Hepatocyte (in vitro differentiated cells): Measurements from ENCODE around the gene C14orf93. TPM values are rescaled to one million over a fixed set of nuclear protein-coding genes. Genes with fewer than 3 reads are reported as not detected.

Experiments
- DNase-seq: peaks from one replicate; pipeline ENCODE4 v3.0.0-alpha.2; 2016; ENCODE audit warnings: low spot score
- H2AFZ ChIP-seq: fragments of 200-600 bp; sonication (generic); 2 replicates; pipeline ENCODE4 v1.6.0; 2016; ENCODE audit warnings: antibody characterized with exemption, mild to moderate bottlenecking
- H3K27ac ChIP-seq: fragments of 200-600 bp; sonication (generic); 2 replicates; pipeline ENCODE4 v1.5.1; 2016; ENCODE audit warnings: mild to moderate bottlenecking
- H3K27me3 ChIP-seq: fragments of 200-600 bp; sonication (generic); 2 replicates; pipeline ENCODE4 v1.6.1; 2016
- H3K36me3 ChIP-seq: fragments of 200-600 bp; sonication (generic); replicated peaks from 2 replicates; pipeline ENCODE4 v1.5.1; 2016; ENCODE audit warnings: low read depth; ENCODE audit not compliant: insufficient read depth
- H3K4me1 ChIP-seq: fragments of 200-600 bp; sonication (generic); 2 replicates; pipeline ENCODE4 v1.5.1; 2016; ENCODE audit warnings: mild to moderate bottlenecking, moderate library complexity; ENCODE audit not compliant: insufficient read depth
- H3K4me2 ChIP-seq: fragments of 200-600 bp; sonication (generic); 2 replicates; pipeline ENCODE4 v1.6.0; 2016
- H3K4me3 ChIP-seq: fragments of 200-600 bp; sonication (generic); 2 replicates; pipeline ENCODE4 v1.5.1; 2016; ENCODE audit warnings: mild to moderate bottlenecking
- H3K79me2 ChIP-seq: fragments of 200-600 bp; sonication (generic); 2 replicates; pipeline ENCODE4 v1.6.0; 2017; ENCODE audit warnings: mild to moderate bottlenecking
- H3K9me2 ChIP-seq: fragments of 200-600 bp; sonication (generic); replicated peaks from 2 replicates; pipeline ENCODE4 v1.6.0; 2017; ENCODE audit warnings: mild to moderate bottlenecking; ENCODE audit not compliant: insufficient read depth
- H3K9me3 ChIP-seq: fragments of 200-600 bp; sonication (generic); 2 replicates; pipeline ENCODE4 v1.5.1; 2016; ENCODE audit warnings: low read depth, mild to moderate bottlenecking
- H4K20me1 ChIP-seq: fragments of 200-600 bp; sonication (generic); 2 replicates; pipeline ENCODE4 v1.6.0; 2016; ENCODE audit warnings: mild to moderate bottlenecking; ENCODE audit not compliant: insufficient read depth, poor library complexity, severe bottlenecking
- EZH2 ChIP-seq: fragments of 200-600 bp; sonication (generic); IDR thresholded peaks from 2 replicates; pipeline ENCODE4 v1.6.1; 2016; ENCODE audit warnings: antibody characterized with exemption, mild to moderate bottlenecking, borderline replicate concordance
- EZH2phosphoT487 ChIP-seq: fragments of 200-600 bp; sonication (generic); IDR thresholded peaks from one replicate; pipeline ENCODE4 v1.6.1; 2018; ENCODE audit warnings: antibody characterized with exemption, mild to moderate bottlenecking, low read depth, moderate library complexity; ENCODE audit not compliant: unreplicated experiment, severe bottlenecking
- WGBS: methylation state at CpG from one replicate; pipeline ENCODE4 v1.1.6; 2016; ENCODE audit warnings: low lambda C conversion rate; ENCODE audit errors: missing lambda C conversion rate; 5-methylcytosine and 5-hydroxymethylcytosine counted together
- polyA plus RNA-seq: library from polyadenylated mRNA; unstranded; fragments of >200 nt; fragmentation: Nextera tagmentation; extraction: Ambion mirVana; gene quantifications from 2 replicates; pipeline ENCODE4 v1.2.1, GENCODE V29; 2016
- total RNA-seq: library from RNA; depleted of rRNA; stranded (reverse); fragments of >200 nt; gene quantifications from 2 replicates; pipeline ENCODE4 v1.2.3, GENCODE V29; 2014
- TF ChIP-seq, protein P1 (sequence below): fragments of 200-600 bp; sonication (generic); IDR thresholded peaks from 2 replicates; pipeline ENCODE4 v1.5.1; 2016; ENCODE audit warnings: antibody characterized with exemption, mild to moderate bottlenecking; ENCODE audit not compliant: poor library complexity

C14orf93 gene
- total and polyA plus RNA-seq, 2 experiments from 2014 or later = 6.5 to 8.8 TPM

DNA sequence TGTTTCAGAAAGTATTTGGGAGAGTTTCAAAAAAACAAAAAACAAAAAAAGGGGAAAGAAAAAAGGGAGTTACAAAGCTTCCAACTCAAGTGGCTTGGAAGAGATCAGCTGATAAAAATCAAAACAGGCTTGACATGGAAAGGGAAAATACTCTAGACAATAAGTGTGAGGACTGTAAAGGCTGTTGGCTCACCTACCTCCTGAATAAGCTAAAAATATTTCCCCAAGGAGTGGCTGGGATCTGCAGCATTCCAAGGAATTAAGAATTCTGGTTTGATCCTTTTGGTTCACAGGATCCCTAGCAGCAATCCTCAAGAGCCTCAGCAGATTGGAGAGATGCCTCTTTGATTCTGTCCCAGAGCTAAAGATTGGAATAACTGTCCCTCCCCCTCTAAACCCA, 16.4 kb downstream of the C14orf93 start:
- Histone ChIP-seq H2AFZ (no peak overlapping the region), H4K20me1 (no peaks in the 10 kb centered on the region), H3K4me3 (no peak overlapping the region), H3K9me2 (no peaks in the 10 kb centered on the region), H3K4me1 (peaks cover 3% of the 10 kb centered on the region), H3K9me3 (no peaks in the 10 kb centered on the region), H3K27ac (no peak overlapping the region), H3K27me3 (no peaks in the 10 kb centered on the region), H3K79me2 (no peaks in the 10 kb centered on the region), H3K4me2 (no peak overlapping the region), H3K36me3 (no peaks in the 10 kb centered on the region)
- DNase-seq = no peak
- TF ChIP-seq EZH2phosphoT487 = no peak
- no peak for TF ChIP-seq EZH2
- TF ChIP-seq, protein P1, sequence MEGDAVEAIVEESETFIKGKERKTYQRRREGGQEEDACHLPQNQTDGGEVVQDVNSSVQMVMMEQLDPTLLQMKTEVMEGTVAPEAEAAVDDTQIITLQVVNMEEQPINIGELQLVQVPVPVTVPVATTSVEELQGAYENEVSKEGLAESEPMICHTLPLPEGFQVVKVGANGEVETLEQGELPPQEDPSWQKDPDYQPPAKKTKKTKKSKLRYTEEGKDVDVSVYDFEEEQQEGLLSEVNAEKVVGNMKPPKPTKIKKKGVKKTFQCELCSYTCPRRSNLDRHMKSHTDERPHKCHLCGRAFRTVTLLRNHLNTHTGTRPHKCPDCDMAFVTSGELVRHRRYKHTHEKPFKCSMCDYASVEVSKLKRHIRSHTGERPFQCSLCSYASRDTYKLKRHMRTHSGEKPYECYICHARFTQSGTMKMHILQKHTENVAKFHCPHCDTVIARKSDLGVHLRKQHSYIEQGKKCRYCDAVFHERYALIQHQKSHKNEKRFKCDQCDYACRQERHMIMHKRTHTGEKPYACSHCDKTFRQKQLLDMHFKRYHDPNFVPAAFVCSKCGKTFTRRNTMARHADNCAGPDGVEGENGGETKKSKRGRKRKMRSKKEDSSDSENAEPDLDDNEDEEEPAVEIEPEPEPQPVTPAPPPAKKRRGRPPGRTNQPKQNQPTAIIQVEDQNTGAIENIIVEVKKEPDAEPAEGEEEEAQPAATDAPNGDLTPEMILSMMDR = no peak

DNA sequence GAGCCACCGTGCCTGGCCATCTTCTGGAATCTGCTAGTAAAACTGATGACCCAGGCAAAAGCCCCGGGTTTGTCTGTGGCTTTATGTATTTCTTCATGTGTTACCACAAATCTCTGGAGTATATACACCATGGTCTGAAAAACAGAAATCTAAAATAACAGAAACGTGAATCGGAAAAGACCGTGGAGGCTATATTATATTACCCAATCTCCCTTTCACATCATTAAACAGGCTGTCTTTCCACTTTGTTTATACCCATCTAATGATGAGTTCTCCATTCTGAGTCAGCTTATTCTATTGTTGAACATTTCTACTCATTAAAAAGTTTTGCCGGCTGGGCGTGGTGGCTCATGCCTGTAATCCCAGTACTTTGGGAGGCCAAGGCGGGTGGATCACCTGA, 18.1 kb downstream of the C14orf93 start:
- Histone ChIP-seq H3K4me3 (no peak overlapping the region), H3K79me2 (no peaks in the 10 kb centered on the region), H3K27me3 (no peaks in the 10 kb centered on the region), H4K20me1 (no peaks in the 10 kb centered on the region), H3K4me1 (peaks cover 3% of the 10 kb centered on the region), H3K27ac (no peak overlapping the region), H2AFZ (no peak overlapping the region), H3K9me3 (no peaks in the 10 kb centered on the region), H3K36me3 (no peaks in the 10 kb centered on the region), H3K9me2 (no peaks in the 10 kb centered on the region), H3K4me2 (no peak overlapping the region)
- 89% methylated on average over 8 of the region's 8 CpGs for WGBS
- no peak for DNase-seq
- no peak for TF ChIP-seq EZH2
- no peak for TF ChIP-seq EZH2phosphoT487
- TF ChIP-seq, protein P1 = no peak

DNA sequence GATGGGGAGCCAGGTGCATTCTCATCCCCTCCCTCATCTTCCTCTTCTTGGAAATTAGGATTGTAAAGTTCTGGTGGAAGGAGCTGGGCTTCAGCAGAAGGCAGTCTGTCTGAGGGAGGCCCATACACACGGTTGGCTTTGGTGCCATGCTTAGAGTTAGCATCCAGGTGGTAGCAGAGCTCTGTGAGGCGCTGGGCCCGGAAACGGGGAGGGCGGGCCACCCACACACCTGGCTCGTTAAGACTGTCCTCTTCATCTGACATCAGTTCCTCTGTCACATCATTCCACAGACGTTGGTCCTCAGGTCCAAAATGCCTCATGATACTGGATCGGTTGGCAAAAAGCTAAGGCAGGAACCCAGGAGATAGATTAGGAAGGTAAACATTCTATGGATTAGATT, 22.7 kb downstream of the C14orf93 start:
- Histone ChIP-seq H3K4me1 (peaks cover 5% of the 10 kb centered on the region), H3K4me3 (no peak overlapping the region), H3K4me2 (no peak overlapping the region), H3K27ac (no peak overlapping the region), H3K27me3 (no peaks in the 10 kb centered on the region), H3K9me3 (no peaks in the 10 kb centered on the region), H3K9me2 (no peaks in the 10 kb centered on the region), H2AFZ (no peak overlapping the region), H4K20me1 (no peaks in the 10 kb centered on the region), H3K36me3 (no peaks in the 10 kb centered on the region), H3K79me2 (peaks cover 14% of the 10 kb centered on the region)
- DNase-seq = no peak
- 94% methylated on average over 8 of the region's 8 CpGs for WGBS
- TF ChIP-seq EZH2phosphoT487 (no peak), EZH2 (no peak)
- TF ChIP-seq, protein P1 = no peak

DNA sequence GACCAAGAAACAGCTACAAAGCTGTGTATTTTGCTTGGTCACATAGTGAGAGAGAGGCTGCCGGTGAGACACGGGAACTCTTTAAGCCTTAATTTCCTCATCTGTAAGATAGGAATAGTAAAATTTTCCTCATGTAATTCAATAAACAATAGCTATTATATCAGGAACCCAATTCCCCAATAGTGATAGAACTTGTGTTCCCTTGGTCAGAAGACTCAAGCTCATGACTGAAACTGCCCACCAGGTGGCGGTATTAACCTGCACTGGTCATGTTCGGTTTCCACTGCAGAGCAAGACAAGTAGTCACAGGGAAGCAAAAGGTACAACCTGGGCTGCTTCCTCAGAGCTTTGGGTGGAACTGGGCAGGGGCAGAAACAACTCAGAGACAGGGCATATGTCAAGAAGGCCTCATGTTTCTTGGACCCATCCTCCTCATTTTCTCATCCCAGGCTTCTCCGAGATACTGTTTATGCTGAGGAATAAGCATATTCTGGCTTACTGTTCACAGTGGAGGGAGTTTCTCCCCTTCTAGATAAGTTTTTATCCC, 23.4 kb downstream of the C14orf93 start:
- Histone ChIP-seq H2AFZ (no peak overlapping the region), H3K79me2 (peaks cover 21% of the 10 kb centered on the region), H3K4me1 (peaks cover 5% of the 10 kb centered on the region), H3K4me2 (no peak overlapping the region), H3K9me2 (no peaks in the 10 kb centered on the region), H4K20me1 (no peaks in the 10 kb centered on the region), H3K4me3 (no peak overlapping the region), H3K27ac (no peak overlapping the region), H3K9me3 (no peaks in the 10 kb centered on the region), H3K36me3 (no peaks in the 10 kb centered on the region), H3K27me3 (no peaks in the 10 kb centered on the region)
- no peak for TF ChIP-seq EZH2
- TF ChIP-seq, protein P1 = peak; percentile 92
- TF ChIP-seq EZH2phosphoT487 = no peak
- 22% methylated on average over 5 of the region's 5 CpGs for WGBS
- DNase-seq = peak; percentile 93
